ENCODE results near the gene ASB10. TPM values are rescaled to one million over a fixed set of nuclear protein-coding genes. Genes with fewer than 3 reads are reported as not detected.
A peak's percentile ranks its signal among the peaks of the same experiment; 100 is the strongest.

Gene ASB10
- polyA plus RNA-seq, 1 of the 3 experiments (the other 2 are of a cell fraction) = not detected

GRCh38 chr7:151179946-151180345 is 7.1 kb downstream of the ASB10 start (continued):
- TF ChIP-seq RFX5 (IDR thresholded peaks at IDR 0.05; ENCODE audit: low read length) (no peak), FOSL2 (IDR thresholded peaks at IDR 0.05; ENCODE audit: borderline replicate concordance, low read depth) (no peak), REST (IDR thresholded peaks at IDR 0.05; ENCODE audit: low read depth, low read length) (no peak), MXI1 (IDR thresholded peaks at IDR 0.05; ENCODE audit: low read depth, low read length) (no peak), FOXJ3 (CRISPR knock-in tag; IDR thresholded peaks at IDR 0.05) (no peak), SMC3 (IDR thresholded peaks at IDR 0.05; ENCODE audit: low read depth, low read length) (no peak), USF1 (IDR thresholded peaks at IDR 0.05; ENCODE audit: borderline replicate concordance, low read depth) (no peak), PBX3 (IDR thresholded peaks at IDR 0.05) (no peak)

GRCh38 chr7:151179287-151179860 is 7.7 kb downstream of the ASB10 start:
- Histone ChIP-seq H3K36me3 (replicated peaks in 1 of 2; ENCODE audit: control insufficient read depth in 1 of 2, insufficient read depth in 2 of 2, low read length in 1 of 2) (no peaks in the 10 kb centered on the region), H3K4me1 (ENCODE audit: control insufficient read depth in 1 of 2, insufficient read depth in 2 of 2, low read depth in 1 of 2, low read length in 1 of 2) (no peaks in the 10 kb centered on the region), H3K79me2 (ENCODE audit: insufficient read depth) (no peaks in the 10 kb centered on the region), H3K27me3 (ENCODE audit: insufficient read depth) (peaks cover 58% of the 10 kb centered on the region), H3F3A (replicated peaks; ENCODE audit: insufficient read depth) (no peaks in the 10 kb centered on the region), H3K9me2 (no peaks in the 10 kb centered on the region), H3K9me3 (no peaks in the 10 kb centered on the region), H3K4me3 (ENCODE audit: low read depth in 2 of 2, low read length in 1 of 2) (no peak overlapping the region), H3K4me2 (no peak overlapping the region), H3K9ac (no peak overlapping the region), H3K27ac (ENCODE audit: low read depth in 2 of 2, low read length in 1 of 2) (no peak overlapping the region), H2AFZ (ENCODE audit: low read depth) (no peak overlapping the region), H4K20me1 (ENCODE audit: insufficient read depth) (no peaks in the 10 kb centered on the region)
- 68% methylated on average over 7 of the region's 8 CpGs for WGBS (ENCODE audit: low lambda C conversion rate)
- CTCF ChIA-PET = interaction anchor here (0.7 to 9.8 kb wide), 5 partner anchors 13 to 68 kb away, joined by 3 to 86 read pairs (median 10); partner anchors contain the start of gene GBX1
- POLR2A ChIA-PET = interaction anchor here (0.6 to 1.0 kb wide), 2 partner anchors 38 to 95 kb away, joined by 3 to 4 read pairs; no protein-coding TSS in a partner anchor
- TF ChIP-seq CHD2 (IDR thresholded peaks at IDR 0.05; ENCODE audit: low read length, partially characterized antibody) = no peak
- no peak for TF ChIP-seq GABPA (IDR thresholded peaks at IDR 0.05; ENCODE audit: low read depth)
- no peak for TF ChIP-seq IRF3 (IDR thresholded peaks at IDR 0.05; ENCODE audit: low read depth, low read length)
- no peak for TF ChIP-seq RFX5 (IDR thresholded peaks at IDR 0.05; ENCODE audit: low read length)
- no peak for TF ChIP-seq USF1 (IDR thresholded peaks at IDR 0.05; ENCODE audit: borderline replicate concordance, low read depth)
- TF ChIP-seq ELF1 (IDR thresholded peaks at IDR 0.05) = no peak
- no peak for TF ChIP-seq MAX (IDR thresholded peaks at IDR 0.05; ENCODE audit: low read depth)
- no peak for TF ChIP-seq REST (IDR thresholded peaks at IDR 0.05; ENCODE audit: low read depth, low read length)
- TF ChIP-seq USF2 (IDR thresholded peaks at IDR 0.05; ENCODE audit: borderline replicate concordance, low read depth, low read length) = no peak
- DNase-seq = peak; percentile 22
